Fibroblast of pulmonary artery (primary cell): ENCODE results near the gene RTCA.
"Not testable (repeated sequence)": the region's sequence is repeated elsewhere in the genome, so short reads cannot be mapped to it uniquely, and the experiment has no call there.

Experiments used
- DNase-seq: peaks from one replicate; pipeline ENCODE4 v3.0.0-alpha.2; 2010; ENCODE audit warnings: low read depth
- H3K4me3 ChIP-seq: replicated peaks from 2 replicates; pipeline ENCODE4 v1.5.1; 2011; ENCODE audit warnings: low read depth, mild to moderate bottlenecking, control low read depth, low read length, moderate library complexity
- CTCF ChIP-seq: IDR thresholded peaks from 2 replicates; pipeline ENCODE4 v1.5.1; 2011; ENCODE audit warnings: mild to moderate bottlenecking, control low read depth, low read length, inconsistent platforms; ENCODE audit errors: missing control alignments

Gene RTCA

GRCh38 chr1:100261686-100262085 lies 4.3 kb upstream of the RTCA start:
- no peak for DNase-seq
- H3K4me3 ChIP-seq, result no peak overlapping the region
- TF ChIP-seq CTCF, result no peak

GRCh38 chr1:100264081-100264480 lies 1.9 kb upstream of the RTCA start:
- DNase-seq, H3K4me3 ChIP-seq: not testable (repeated sequence)

- no peak for TF ChIP-seq CTCF
- peak; percentile 48 for DNase-seq
- H3K4me3 ChIP-seq, result peak overlapping the region; percentile 82
Observed at GRCh38 chr1:100265562-100265930, 470 bp upstream of the RTCA start.

GRCh38 chr1:100266741-100267140 lies 725 bp downstream of the RTCA start:
- DNase-seq, result no peak
- peak overlapping the region; percentile 82 for H3K4me3 ChIP-seq
- no peak for TF ChIP-seq CTCF

GRCh38 chr1:100267284-100267683 lies 1.3 kb downstream of the RTCA start:
- H3K4me3 ChIP-seq, result peak overlapping the region; percentile 82
- no peak for DNase-seq
- TF ChIP-seq CTCF, result no peak

GRCh38 chr1:100268202-100268601 lies 2.2 kb downstream of the RTCA start:
- no peak overlapping the region for H3K4me3 ChIP-seq
- no peak for DNase-seq
- no peak for TF ChIP-seq CTCF

- no peak for TF ChIP-seq CTCF
- DNase-seq, result no peak
Observed at GRCh38 chr1:100277866-100278265, 11.8 kb downstream of the RTCA start.

More at GRCh38 chr1:100277866-100278265, 11.8 kb downstream of the RTCA start:
- H3K4me3 ChIP-seq, result no peak overlapping the region
